ENCODE data around the gene HMGCS1. TPM values are rescaled to one million over a fixed set of nuclear protein-coding genes. Genes with fewer than 3 reads are reported as not detected.

HMGCS1 gene
- total RNA-seq, 4 donors from 2014 or later, result 6.1 to 15.0 (median 8.2) TPM

GRCh38 chr5:43256261-43256966 lies 56.8 kb downstream of the HMGCS1 start:
- H3K4me3 ChIP-seq, result no peak overlapping the region
- H3K9me3 ChIP-seq, result no peaks in the 10 kb centered on the region
- H3K27me3 ChIP-seq, result no peaks in the 10 kb centered on the region
- H3K36me3 ChIP-seq, result no peaks in the 10 kb centered on the region
- in situ Hi-C loops (cut with MboI; ENCODE audit: low sequenced_read_pairs in 4 of 4) (no loop called here), intact Hi-C loops (cut with DNase I; ENCODE audit: low total_unique reads) (no loop called here)
- no peak overlapping the region for H3K27ac ChIP-seq
- ATAC-seq (no peak), DNase-seq (no peak)
- no peak for TF ChIP-seq POLR2A (IDR thresholded peaks at IDR 0.05)
- H3K4me1 ChIP-seq, result no peaks in the 10 kb centered on the region

GRCh38 chr5:43255704-43256103 lies 57.5 kb downstream of the HMGCS1 start:
- DNase-seq (no peak), ATAC-seq (no peak)
- Histone ChIP-seq H3K27me3 (no peaks in the 10 kb centered on the region), H3K36me3 (no peaks in the 10 kb centered on the region), H3K4me1 (no peaks in the 10 kb centered on the region), H3K27ac (no peak overlapping the region), H3K9me3 (no peaks in the 10 kb centered on the region), H3K4me3 (no peak overlapping the region)
- intact Hi-C loops (cut with DNase I; ENCODE audit: low total_unique reads) (no loop called here), in situ Hi-C loops (cut with MboI; ENCODE audit: low sequenced_read_pairs in 4 of 4) (no loop called here)
- TF ChIP-seq POLR2A (IDR thresholded peaks at IDR 0.05) (no peak), CTCF (IDR thresholded peaks at IDR 0.05 in 4 of 5, conservative IDR thresholded peaks at IDR 0.05 in 1 of 5) (no peak)

DNA sequence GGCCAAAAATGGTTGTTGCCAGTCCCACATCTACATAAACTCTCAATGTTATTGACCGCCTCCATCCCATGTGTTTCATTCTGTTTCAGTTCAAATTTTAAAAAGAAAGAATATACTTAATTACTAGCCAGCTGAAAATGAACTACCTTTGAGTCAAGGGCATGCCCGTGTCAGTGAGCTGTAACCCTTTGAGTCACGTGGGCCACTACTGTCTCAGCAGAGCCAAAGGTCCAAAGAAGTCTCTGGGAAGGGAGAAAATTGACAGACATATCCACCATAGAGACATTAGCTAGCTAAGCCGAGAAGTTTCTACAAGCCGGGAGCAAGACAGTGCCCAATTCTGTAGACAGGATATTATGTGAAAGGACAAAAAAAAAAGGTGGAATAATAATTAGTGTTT lies 61.5 kb downstream of the HMGCS1 start:
- no peak overlapping the region for H3K4me3 ChIP-seq
- in situ Hi-C loops (cut with MboI; ENCODE audit: low sequenced_read_pairs in 4 of 4), result no loop called here
- H3K36me3 ChIP-seq, result no peaks in the 10 kb centered on the region
- H3K27ac ChIP-seq, result no peak overlapping the region
- H3K27me3 ChIP-seq, result no peaks in the 10 kb centered on the region
- no peak for DNase-seq
- no peak for ATAC-seq
- H3K9me3 ChIP-seq, result no peaks in the 10 kb centered on the region
- TF ChIP-seq CTCF (IDR thresholded peaks at IDR 0.05 in 4 of 5, conservative IDR thresholded peaks at IDR 0.05 in 1 of 5) (no peak), POLR2A (IDR thresholded peaks at IDR 0.05) (no peak)
- intact Hi-C loops (cut with DNase I; ENCODE audit: low total_unique reads), result no loop called here
- no peaks in the 10 kb centered on the region for H3K4me1 ChIP-seq

GRCh38 chr5:43245724-43246385 lies 67.4 kb downstream of the HMGCS1 start:
- in situ Hi-C loops (cut with MboI; ENCODE audit: low sequenced_read_pairs in 4 of 4) (no loop called here), intact Hi-C loops (cut with DNase I; ENCODE audit: low total_unique reads) (no loop called here)
- H3K4me1 ChIP-seq, result no peaks in the 10 kb centered on the region
- DNase-seq (no peak), ATAC-seq (no peak)
- H3K36me3 ChIP-seq, result no peaks in the 10 kb centered on the region
- TF ChIP-seq POLR2A (IDR thresholded peaks at IDR 0.05), result no peak
- no peak for TF ChIP-seq CTCF (IDR thresholded peaks at IDR 0.05 in 4 of 5, conservative IDR thresholded peaks at IDR 0.05 in 1 of 5)
- no peaks in the 10 kb centered on the region for H3K9me3 ChIP-seq
- no peaks in the 10 kb centered on the region for H3K27me3 ChIP-seq
- no peak overlapping the region for H3K4me3 ChIP-seq
- no peak overlapping the region for H3K27ac ChIP-seq

DNA sequence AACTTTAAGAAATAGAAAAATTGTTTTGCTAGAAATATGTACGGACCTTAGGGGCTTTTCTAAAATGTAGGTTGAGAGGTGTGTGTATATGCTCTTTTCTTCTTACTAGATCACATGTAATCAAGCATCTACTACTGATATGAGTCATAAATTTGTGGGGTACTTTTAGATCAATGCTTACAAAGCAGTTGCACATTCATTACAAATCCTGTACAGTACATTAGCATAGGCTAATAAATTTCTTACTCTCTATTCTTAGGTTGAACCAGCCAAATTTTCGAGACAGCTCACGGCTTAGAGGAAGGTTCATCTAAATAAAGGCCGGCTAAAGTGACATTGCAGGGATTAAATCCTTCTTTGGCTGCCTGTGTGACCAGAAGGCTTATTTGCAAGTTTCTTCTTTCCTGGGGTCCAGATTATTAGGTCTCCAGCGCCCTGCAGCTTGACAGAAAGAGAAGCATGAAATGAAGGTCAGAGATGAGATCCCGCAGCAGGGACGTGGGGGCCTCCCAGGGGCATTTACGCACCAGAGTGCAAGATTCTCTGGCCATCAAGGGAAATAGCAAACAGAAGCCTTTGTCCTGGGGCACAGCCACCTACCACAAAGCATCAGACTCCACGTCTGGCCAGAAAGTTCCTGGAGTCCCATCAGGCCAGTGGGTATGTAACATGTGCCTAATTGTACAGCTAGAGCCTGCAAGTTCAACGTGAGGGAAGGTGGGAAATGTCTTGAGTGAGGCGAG lies 68.2 kb downstream of the HMGCS1 start:
- intact Hi-C loops (cut with DNase I; ENCODE audit: low total_unique reads), result no loop called here
- H3K27ac ChIP-seq, result no peak overlapping the region
- DNase-seq (no peak), ATAC-seq (no peak)
- no peaks in the 10 kb centered on the region for H3K36me3 ChIP-seq
- no peak overlapping the region for H3K4me3 ChIP-seq
- H3K4me1 ChIP-seq, result no peaks in the 10 kb centered on the region
- TF ChIP-seq CTCF (IDR thresholded peaks at IDR 0.05 in 4 of 5, conservative IDR thresholded peaks at IDR 0.05 in 1 of 5) (no peak), POLR2A (IDR thresholded peaks at IDR 0.05) (no peak)
- H3K27me3 ChIP-seq, result no peaks in the 10 kb centered on the region
- H3K9me3 ChIP-seq, result no peaks in the 10 kb centered on the region
- in situ Hi-C loops (cut with MboI; ENCODE audit: low sequenced_read_pairs in 4 of 4), result no loop called here

All from gastrocnemius medialis (tissue), 4 donors.